WTC11 (cell line): ENCODE results near the gene ASB3. TPM values are rescaled to one million over a fixed set of nuclear protein-coding genes. Genes with fewer than 3 reads are reported as not detected.

Experiments used
- ATAC-seq: fragments of 200-7000 bp; cut with Tn5 transposase; 2 replicates; pipeline ENCODE4 v1.10.0; 2021; ENCODE audit warnings: mild to moderate bottlenecking, moderate library complexity
- CTCF ChIA-PET: fragments of 300-600 bp; sonication (Branson Sonifier 250); formaldehyde crosslinking; loops from one replicate; lab custom pipeline; 2021; ENCODE audit warnings: antibody characterized with exemption; lab: Charles Lee
- POLR2A ChIA-PET: fragments of 350-600 bp; sonication (Branson Sonifier 250); formaldehyde crosslinking; loops from one replicate; lab custom pipeline; 2021; ENCODE audit warnings: antibody characterized with exemption; lab: Charles Lee
- DNase-seq: peaks from one replicate; pipeline ENCODE4 v3.0.0; 2021; ENCODE audit warnings: low spot score
- H3K27ac Mint-ChIP-seq: 2 replicates; pipeline ENCODE4 v1.8.0; 2021; ENCODE audit warnings: mixed read lengths
- H3K27me3 Mint-ChIP-seq: 2 replicates; pipeline ENCODE4 v1.8.0; 2021; ENCODE audit warnings: low read depth, mild to moderate bottlenecking, moderate library complexity, mixed read lengths
- H3K36me3 Mint-ChIP-seq: 2 replicates; pipeline ENCODE4 v1.8.0; 2021; ENCODE audit warnings: mixed read lengths
- H3K4me1 Mint-ChIP-seq: 2 replicates; pipeline ENCODE4 v1.8.0; 2022; ENCODE audit warnings: mixed read lengths
- H3K4me3 Mint-ChIP-seq: 2 replicates; pipeline ENCODE4 v1.8.0; 2021; ENCODE audit warnings: mild to moderate bottlenecking, moderate library complexity, mixed read lengths
- H3K9me3 Mint-ChIP-seq: 2 replicates; pipeline ENCODE4 v1.8.0; 2021; ENCODE audit warnings: mixed read lengths
- AFF4 ChIP-seq: sonication (generic); formaldehyde crosslinking; IDR thresholded peaks from 2 replicates; pipeline ENCODE4 v1.8.1; 2023; ENCODE audit warnings: mild to moderate bottlenecking, missing genetic modification reagents, borderline replicate concordance
- AR ChIP-seq: fragments of 250-450 bp; sonication (Bioruptor Pico); IDR thresholded peaks from 2 replicates; pipeline ENCODE4 v1.9.0; 2021; ENCODE audit warnings: mild to moderate bottlenecking
- ARID4B ChIP-seq: sonication (generic); formaldehyde crosslinking; IDR thresholded peaks from 2 replicates; pipeline ENCODE4 v1.8.0; 2023; ENCODE audit warnings: missing genetic modification reagents, mild to moderate bottlenecking, borderline replicate concordance
- CBFB ChIP-seq: sonication (generic); formaldehyde crosslinking; IDR thresholded peaks from 2 replicates; pipeline ENCODE4 v1.8.1; 2022; ENCODE audit warnings: mild to moderate bottlenecking, low read depth, missing genetic modification reagents
- CREB1 ChIP-seq: sonication (generic); formaldehyde crosslinking; IDR thresholded peaks from 2 replicates; pipeline ENCODE4 v1.8.0; 2023; ENCODE audit warnings: mild to moderate bottlenecking, missing genetic modification reagents
- ERG ChIP-seq: fragments of 250-450 bp; sonication (Bioruptor Pico); IDR thresholded peaks from 2 replicates; pipeline ENCODE4 v1.8.0; 2021; ENCODE audit warnings: mild to moderate bottlenecking
- FOXK1 ChIP-seq: sonication (generic); formaldehyde crosslinking; IDR thresholded peaks from 2 replicates; pipeline ENCODE4 v1.8.0; 2022; ENCODE audit warnings: mild to moderate bottlenecking, moderate library complexity, missing genetic modification reagents
- GRHL2 ChIP-seq: fragments of 250-450 bp; sonication (Bioruptor Pico); IDR thresholded peaks from 2 replicates; pipeline ENCODE4 v1.8.0; 2022; ENCODE audit warnings: mild to moderate bottlenecking, moderate library complexity; ENCODE audit not compliant: insufficient replicate concordance, severe bottlenecking
- GTF2I ChIP-seq: fragments of 250-450 bp; sonication (Bioruptor Pico); conservative IDR thresholded peaks from 2 replicates; pipeline ENCODE4 v1.4.0; 2021; ENCODE audit warnings: mild to moderate bottlenecking
- NR1H2 ChIP-seq: sonication (generic); formaldehyde crosslinking; IDR thresholded peaks from 2 replicates; pipeline ENCODE4 v1.9.0; 2021; ENCODE audit warnings: mild to moderate bottlenecking, moderate library complexity, missing genetic modification reagents
- NR3C1 ChIP-seq: sonication (generic); formaldehyde crosslinking; conservative IDR thresholded peaks from 2 replicates; pipeline ENCODE4 v1.8.1; 2023; ENCODE audit warnings: low read depth, mild to moderate bottlenecking, missing genetic modification reagents
- RORB ChIP-seq: fragments of 250-450 bp; sonication (Bioruptor Pico); IDR thresholded peaks from 2 replicates; pipeline ENCODE4 v1.9.0; 2021; ENCODE audit warnings: mild to moderate bottlenecking
- SMAD4 ChIP-seq: sonication (generic); formaldehyde crosslinking; IDR thresholded peaks from 2 replicates; pipeline ENCODE4 v1.8.0; 2022; ENCODE audit warnings: mild to moderate bottlenecking, missing genetic modification reagents
- TEAD4 ChIP-seq: sonication (generic); formaldehyde crosslinking; IDR thresholded peaks from 2 replicates; pipeline ENCODE4 v1.8.0; 2022; ENCODE audit warnings: mild to moderate bottlenecking, missing genetic modification reagents
- TP53 ChIP-seq: sonication (generic); formaldehyde crosslinking; IDR thresholded peaks from 2 replicates; pipeline ENCODE4 v1.8.1; 2023; ENCODE audit warnings: mild to moderate bottlenecking, missing genetic modification reagents
- ZNF138 ChIP-seq: sonication (generic); formaldehyde crosslinking; conservative IDR thresholded peaks from 2 replicates; pipeline ENCODE4 v1.8.1; 2022; ENCODE audit warnings: mild to moderate bottlenecking, moderate library complexity, missing genetic modification reagents
- ZNF219 ChIP-seq: sonication (generic); formaldehyde crosslinking; IDR thresholded peaks from 2 replicates; pipeline ENCODE4 v1.8.0; 2023; ENCODE audit warnings: missing genetic modification reagents, mild to moderate bottlenecking, borderline replicate concordance
- ZNF281 ChIP-seq: sonication (generic); formaldehyde crosslinking; IDR thresholded peaks from 2 replicates; pipeline ENCODE4 v1.8.0; 2023; ENCODE audit warnings: mild to moderate bottlenecking, missing genetic modification reagents
- ZNF317 ChIP-seq: sonication (generic); formaldehyde crosslinking; IDR thresholded peaks from 2 replicates; pipeline ENCODE4 v1.8.1; 2023; ENCODE audit warnings: low read depth, mild to moderate bottlenecking, moderate library complexity, missing genetic modification reagents, borderline replicate concordance
- ZNF512 ChIP-seq: sonication (generic); formaldehyde crosslinking; IDR thresholded peaks from 2 replicates; pipeline ENCODE4 v1.8.1; 2022; ENCODE audit warnings: missing genetic modification reagents, borderline replicate concordance
- total RNA-seq: library from RNA; stranded (reverse); gene quantifications from 3 replicates; pipeline ENCODE4 v1.2.3, GENCODE V29; 2021

Gene ASB3
- total RNA-seq, 1 experiment from 2014 or later, result 30.2 TPM

GRCh38 chr2:53622141-53622540, 164.6 kb downstream of the ASB3 start (continued):
- TF ChIP-seq SMAD4, result no peak
- TF ChIP-seq ZNF138 (CRISPR knock-in tag), result no peak
- no peak for TF ChIP-seq ZNF317 (CRISPR knock-in tag)
- no peak for TF ChIP-seq FOXK1 (CRISPR knock-in tag)

- ChIA-PET CTCF (no interaction called here), POLR2A (no interaction called here)
- H3K9me3 Mint-ChIP-seq, result peaks cover 12% of the 10 kb centered on the region
- no peak overlapping the region for H3K4me3 Mint-ChIP-seq
- H3K27ac Mint-ChIP-seq, result no peak overlapping the region
- no peak for ATAC-seq
- DNase-seq, result no peak
- no peaks in the 10 kb centered on the region for H3K27me3 Mint-ChIP-seq
- no peaks in the 10 kb centered on the region for H3K4me1 Mint-ChIP-seq
- H3K36me3 Mint-ChIP-seq, result no peaks in the 10 kb centered on the region
- TF ChIP-seq RORB (CRISPR knock-in tag), result no peak
- TF ChIP-seq ZNF219 (CRISPR knock-in tag), result no peak
- no peak for TF ChIP-seq ZNF512 (CRISPR knock-in tag)
- no peak for TF ChIP-seq TEAD4 (CRISPR knock-in tag)
- TF ChIP-seq NR1H2 (CRISPR knock-in tag), result no peak
- no peak for TF ChIP-seq CREB1 (CRISPR knock-in tag)
- TF ChIP-seq AFF4 (CRISPR knock-in tag), result no peak
- TF ChIP-seq ZNF281 (CRISPR knock-in tag), result no peak
- no peak for TF ChIP-seq TP53
- no peak for TF ChIP-seq AR (CRISPR knock-in tag)
- TF ChIP-seq CBFB (CRISPR knock-in tag), result no peak
- no peak for TF ChIP-seq ERG (CRISPR knock-in tag)
- no peak for TF ChIP-seq NR3C1
- no peak for TF ChIP-seq GRHL2 (CRISPR knock-in tag)
- TF ChIP-seq ARID4B (CRISPR knock-in tag), result no peak
- TF ChIP-seq GTF2I (CRISPR knock-in tag), result no peak
Observed at GRCh38 chr2:53620981-53621380, 165.8 kb downstream of the ASB3 start.
